H1 (cell line): Measurements from ENCODE around the gene C14orf119.

Source experiments
- POLR2A ChIP-seq, 2 experiments: IDR thresholded peaks; 1 replicate in 1 of 2; 2 replicates in 1 of 2; pipeline ENCODE4 v1.6.1; 2011; ENCODE audit warnings: low read depth in 2 of 2, low read length in 2 of 2, mild to moderate bottlenecking in 2 of 2; ENCODE audit errors: control extremely low read depth in 1 of 2
- TF ChIP-seq, protein P1 (sequence below), 3 experiments: IDR thresholded peaks; 1 replicate in 2 of 3; 2 replicates in 1 of 3; pipeline versions ENCODE4 v1.5.1 to v1.6.1; 2011; ENCODE audit warnings: low read length in 3 of 3, mild to moderate bottlenecking in 3 of 3, inconsistent platforms in 2 of 3, low read depth in 1 of 3, moderate library complexity in 1 of 3; ENCODE audit not compliant: insufficient read depth in 1 of 3; ENCODE audit errors: control extremely low read depth in 1 of 3

DNA sequence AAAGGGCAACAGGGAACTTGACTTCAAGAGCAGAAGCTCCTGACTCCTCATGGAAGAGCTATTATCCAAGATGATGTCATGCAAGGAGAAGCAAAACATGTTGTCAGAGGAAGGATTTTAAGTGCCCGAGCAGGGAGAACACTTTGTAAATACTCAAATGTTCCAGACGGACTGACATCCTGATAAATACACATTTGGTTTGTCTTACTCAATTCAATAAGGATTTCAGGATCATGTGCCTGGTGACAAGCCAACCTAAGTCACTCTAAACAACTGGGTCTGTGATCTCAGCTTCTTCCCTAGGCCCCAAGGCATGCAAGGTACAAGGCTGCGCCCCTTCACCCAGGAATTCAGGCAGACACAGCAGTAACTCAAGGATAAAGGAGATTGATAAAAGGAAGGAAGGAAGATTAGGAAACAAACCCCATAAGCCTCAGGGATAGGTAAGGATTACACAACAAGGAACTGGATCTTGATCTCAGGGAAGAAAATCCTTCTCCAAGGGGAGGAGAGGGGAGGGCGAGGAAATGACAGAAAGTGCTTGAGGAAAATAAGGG, 50.6 kb downstream of the C14orf119 start:
- TF ChIP-seq POLR2A (IDR thresholded peaks at IDR 0.05; ENCODE audit: control extremely low read depth in 1 of 2, low read depth in 2 of 2, low read length in 2 of 2), result no peak
- TF ChIP-seq, protein P1, sequence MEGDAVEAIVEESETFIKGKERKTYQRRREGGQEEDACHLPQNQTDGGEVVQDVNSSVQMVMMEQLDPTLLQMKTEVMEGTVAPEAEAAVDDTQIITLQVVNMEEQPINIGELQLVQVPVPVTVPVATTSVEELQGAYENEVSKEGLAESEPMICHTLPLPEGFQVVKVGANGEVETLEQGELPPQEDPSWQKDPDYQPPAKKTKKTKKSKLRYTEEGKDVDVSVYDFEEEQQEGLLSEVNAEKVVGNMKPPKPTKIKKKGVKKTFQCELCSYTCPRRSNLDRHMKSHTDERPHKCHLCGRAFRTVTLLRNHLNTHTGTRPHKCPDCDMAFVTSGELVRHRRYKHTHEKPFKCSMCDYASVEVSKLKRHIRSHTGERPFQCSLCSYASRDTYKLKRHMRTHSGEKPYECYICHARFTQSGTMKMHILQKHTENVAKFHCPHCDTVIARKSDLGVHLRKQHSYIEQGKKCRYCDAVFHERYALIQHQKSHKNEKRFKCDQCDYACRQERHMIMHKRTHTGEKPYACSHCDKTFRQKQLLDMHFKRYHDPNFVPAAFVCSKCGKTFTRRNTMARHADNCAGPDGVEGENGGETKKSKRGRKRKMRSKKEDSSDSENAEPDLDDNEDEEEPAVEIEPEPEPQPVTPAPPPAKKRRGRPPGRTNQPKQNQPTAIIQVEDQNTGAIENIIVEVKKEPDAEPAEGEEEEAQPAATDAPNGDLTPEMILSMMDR (IDR thresholded peaks at IDR 0.05; ENCODE audit: control extremely low read depth in 1 of 3, insufficient read depth in 1 of 3, low read depth in 1 of 3, low read length in 3 of 3), result no peak
